Prostate gland (tissue), 2 donors: Measurements from ENCODE around the gene SPG7.

ENCODE experiments used
- POLR2AphosphoS5 ChIP-seq: sonication (generic); formaldehyde crosslinking; IDR thresholded peaks from one replicate; pipeline ENCODE4 v1.6.1; 2017; ENCODE audit warnings: antibody characterized with exemption
- TF ChIP-seq, protein P1 (sequence below), 4 experiments: fragments of 200-600 bp in 2 of 4; fragments of 450-650 bp in 2 of 4; sonication (generic) in 2 of 4; IDR thresholded peaks; 1 replicate in 3 of 4; 2 replicates in 1 of 4; pipeline ENCODE4 v1.5.1; 2016 to 2019; ENCODE audit warnings: antibody characterized with exemption in 4 of 4, mild to moderate bottlenecking in 2 of 4, moderate library complexity in 2 of 4

DNA sequence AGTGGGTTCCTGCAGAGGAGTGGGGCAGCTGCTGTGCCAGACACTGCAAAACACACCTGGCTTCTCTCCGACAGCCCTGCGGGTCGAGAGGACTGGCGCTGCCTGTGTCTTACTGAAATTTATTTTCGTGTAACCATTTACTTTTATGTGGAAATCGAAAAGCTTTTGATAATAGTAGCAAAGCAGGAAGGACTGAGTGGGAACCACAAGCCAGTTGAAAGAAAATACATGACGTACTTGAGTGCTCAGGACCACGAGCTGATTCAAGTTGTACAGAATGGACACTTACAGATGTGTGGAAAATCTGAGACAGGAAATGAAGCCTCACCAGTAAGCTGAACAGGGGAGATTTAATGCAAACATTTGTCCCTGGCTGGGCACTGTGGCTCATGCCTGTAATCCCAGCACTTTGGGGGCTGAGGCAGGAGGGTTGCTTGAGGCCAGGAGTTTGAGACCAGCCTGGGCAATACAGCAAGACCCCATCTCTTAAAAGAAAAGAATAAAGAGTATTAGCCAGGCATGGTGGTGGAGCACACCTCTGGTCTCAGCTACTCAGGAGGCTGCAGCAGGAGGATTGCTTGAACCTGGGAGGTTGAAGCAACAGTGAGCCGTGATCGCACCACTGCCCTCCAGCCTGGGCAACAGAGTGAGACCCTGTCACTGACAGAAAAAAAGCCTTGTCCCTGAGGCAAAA, 41.0 kb downstream of the SPG7 start:
- TF ChIP-seq, protein P1, sequence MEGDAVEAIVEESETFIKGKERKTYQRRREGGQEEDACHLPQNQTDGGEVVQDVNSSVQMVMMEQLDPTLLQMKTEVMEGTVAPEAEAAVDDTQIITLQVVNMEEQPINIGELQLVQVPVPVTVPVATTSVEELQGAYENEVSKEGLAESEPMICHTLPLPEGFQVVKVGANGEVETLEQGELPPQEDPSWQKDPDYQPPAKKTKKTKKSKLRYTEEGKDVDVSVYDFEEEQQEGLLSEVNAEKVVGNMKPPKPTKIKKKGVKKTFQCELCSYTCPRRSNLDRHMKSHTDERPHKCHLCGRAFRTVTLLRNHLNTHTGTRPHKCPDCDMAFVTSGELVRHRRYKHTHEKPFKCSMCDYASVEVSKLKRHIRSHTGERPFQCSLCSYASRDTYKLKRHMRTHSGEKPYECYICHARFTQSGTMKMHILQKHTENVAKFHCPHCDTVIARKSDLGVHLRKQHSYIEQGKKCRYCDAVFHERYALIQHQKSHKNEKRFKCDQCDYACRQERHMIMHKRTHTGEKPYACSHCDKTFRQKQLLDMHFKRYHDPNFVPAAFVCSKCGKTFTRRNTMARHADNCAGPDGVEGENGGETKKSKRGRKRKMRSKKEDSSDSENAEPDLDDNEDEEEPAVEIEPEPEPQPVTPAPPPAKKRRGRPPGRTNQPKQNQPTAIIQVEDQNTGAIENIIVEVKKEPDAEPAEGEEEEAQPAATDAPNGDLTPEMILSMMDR (IDR thresholded peaks at IDR 0.05), result no peak
- no peak for TF ChIP-seq POLR2AphosphoS5
